ENCODE results near the gene GABBR1. TPM values are rescaled to one million over a fixed set of nuclear protein-coding genes. Genes with fewer than 3 reads are reported as not detected.
"Not testable (repeated sequence)": the region's sequence is repeated elsewhere in the genome, so short reads cannot be mapped to it uniquely, and the experiment has no call there.

GABBR1 gene
- total RNA-seq, 6 experiments from 2014 or later: 13.5 to 17.9 (median 17.4) TPM

DNA sequence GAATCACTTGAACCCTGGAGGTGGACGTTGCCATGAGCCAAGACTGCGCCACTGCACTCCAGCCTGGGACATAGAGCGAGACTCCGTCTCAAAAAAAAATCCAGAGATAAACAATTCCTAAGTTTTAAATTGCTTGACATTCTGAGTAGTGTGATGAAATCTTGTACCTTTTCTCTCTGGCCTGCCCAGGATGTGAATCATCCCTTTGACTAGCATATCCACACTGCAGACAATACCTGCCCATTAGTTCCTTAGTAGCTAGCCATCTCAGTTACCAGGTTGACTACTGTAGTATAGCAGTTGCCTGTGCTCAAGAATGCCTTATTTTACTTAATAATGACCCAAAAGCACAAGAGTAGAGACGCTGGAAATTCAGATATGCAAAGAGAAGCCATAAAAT lies 45.1 kb upstream of the GABBR1 start:
- Mint-ChIP-seq H3K36me3 (ENCODE audit: low read depth) (no peaks in the 10 kb centered on the region), H3K27me3 (ENCODE audit: insufficient read depth) (peaks cover 7% of the 10 kb centered on the region), H3K27ac (no peak overlapping the region), H3K4me1 (ENCODE audit: low read depth) (peaks cover 9% of the 10 kb centered on the region; the same call in 1 of the 2 replicates), H3K4me3 (no peak overlapping the region), H3K9me3 (no peaks in the 10 kb centered on the region)
- no peak for TF ChIP-seq CTCF (IDR thresholded peaks at IDR 0.05)
- no peak for DNase-seq

DNA sequence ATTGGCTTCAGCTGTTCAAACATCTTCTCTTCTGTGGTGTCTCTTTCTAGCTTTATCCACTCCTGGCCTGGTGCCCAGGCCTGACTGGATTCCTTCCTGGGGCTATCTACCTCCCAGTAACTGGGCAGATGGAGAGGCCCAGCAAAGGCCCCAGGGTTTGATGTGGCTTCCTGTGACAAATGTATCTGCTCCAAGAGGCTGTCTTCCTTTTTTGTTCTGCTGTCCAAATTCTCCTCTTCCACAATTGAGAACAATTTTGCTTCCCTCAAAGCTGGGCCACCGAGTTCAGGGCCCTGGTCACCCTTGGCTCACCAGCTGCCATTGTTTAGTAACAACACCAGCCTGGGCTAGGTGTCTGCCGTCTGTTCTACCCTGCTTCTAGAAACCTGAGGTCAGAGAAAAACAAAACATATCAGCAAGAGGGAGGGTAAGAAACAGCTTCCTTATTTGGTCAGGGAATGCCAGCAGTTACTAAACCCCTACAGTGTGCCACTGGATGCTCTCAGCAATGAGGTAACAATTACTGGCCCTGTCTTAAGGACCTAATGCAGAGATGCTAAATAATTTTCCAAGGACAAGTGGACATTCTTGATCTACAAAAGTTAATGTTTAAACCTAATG lies 44.1 kb upstream of the GABBR1 start:
- H3K9me3 Mint-ChIP-seq: no peaks in the 10 kb centered on the region
- no peak for TF ChIP-seq CTCF (IDR thresholded peaks at IDR 0.05)
- H3K27ac Mint-ChIP-seq: no peak overlapping the region
- H3K4me3 Mint-ChIP-seq: no peak overlapping the region
- H3K4me1 Mint-ChIP-seq (ENCODE audit: low read depth): peaks cover 9% of the 10 kb centered on the region; the same call in 1 of the 2 replicates
- peaks cover 7% of the 10 kb centered on the region for H3K27me3 Mint-ChIP-seq (ENCODE audit: insufficient read depth)
- H3K36me3 Mint-ChIP-seq (ENCODE audit: low read depth): no peaks in the 10 kb centered on the region
- peak; percentile 23 for DNase-seq

DNA sequence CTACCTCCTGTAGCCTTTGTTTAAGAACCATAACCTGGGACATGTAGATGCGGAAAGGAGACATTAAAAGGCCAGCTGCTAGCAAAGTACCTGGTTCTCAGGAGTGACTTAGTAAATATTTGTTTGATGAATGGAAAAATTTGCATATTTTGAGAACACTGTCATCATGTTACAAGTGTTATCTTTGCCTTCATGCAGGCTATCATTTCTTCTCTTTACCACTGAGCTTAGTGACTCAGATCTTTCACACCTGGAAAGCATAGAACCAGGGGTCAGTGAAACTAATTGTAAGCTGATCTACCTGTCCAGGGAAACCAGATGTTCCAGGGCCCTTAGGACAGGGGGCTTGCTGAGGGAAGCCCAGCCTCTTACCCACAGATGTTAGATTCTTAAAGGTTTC lies 42.6 kb upstream of the GABBR1 start:
- Mint-ChIP-seq H3K36me3 (ENCODE audit: low read depth) (no peaks in the 10 kb centered on the region), H3K4me3 (no peak overlapping the region), H3K27ac (no peak overlapping the region), H3K4me1 (ENCODE audit: low read depth) (peaks cover 9% of the 10 kb centered on the region; the same call in 1 of the 2 replicates), H3K27me3 (ENCODE audit: insufficient read depth) (peaks cover 7% of the 10 kb centered on the region), H3K9me3 (no peaks in the 10 kb centered on the region)
- no peak for DNase-seq
- TF ChIP-seq CTCF (IDR thresholded peaks at IDR 0.05): no peak

- H3K27ac Mint-ChIP-seq: no peak overlapping the region
- H3K36me3 Mint-ChIP-seq (ENCODE audit: low read depth): no peaks in the 10 kb centered on the region
- DNase-seq: no peak
- no peak for TF ChIP-seq CTCF (IDR thresholded peaks at IDR 0.05)
- no peak overlapping the region for H3K4me3 Mint-ChIP-seq
- H3K4me1 Mint-ChIP-seq (ENCODE audit: low read depth): peaks cover 9% of the 10 kb centered on the region; the same call in 1 of the 2 replicates
- H3K9me3 Mint-ChIP-seq: no peaks in the 10 kb centered on the region
- peaks cover 8% of the 10 kb centered on the region for H3K27me3 Mint-ChIP-seq (ENCODE audit: insufficient read depth)
Observed at GRCh38 chr6:29674008-29674407, 41.0 kb upstream of the GABBR1 start.

DNA sequence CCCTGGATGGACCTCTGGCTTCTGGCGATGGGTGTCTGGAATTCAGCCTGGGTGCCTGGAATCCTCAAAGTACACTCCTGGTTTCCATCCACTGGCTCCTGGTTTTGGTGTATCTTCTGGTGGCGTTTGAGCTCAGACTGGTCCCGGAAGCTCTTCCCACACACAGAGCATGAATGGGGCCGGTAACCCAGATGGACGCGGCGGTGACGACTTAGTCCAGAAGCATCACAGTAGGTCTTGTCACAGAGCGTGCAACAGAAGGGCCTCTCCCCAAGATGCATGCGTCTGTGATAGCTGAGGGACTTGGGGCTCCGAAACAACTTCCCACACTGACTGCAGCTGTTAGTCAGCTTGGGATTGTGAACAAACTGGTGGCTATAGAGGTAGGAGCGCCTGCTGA lies 40.2 kb upstream of the GABBR1 start:
- no peaks in the 10 kb centered on the region for H3K9me3 Mint-ChIP-seq
- peaks cover 8% of the 10 kb centered on the region for H3K27me3 Mint-ChIP-seq (ENCODE audit: insufficient read depth)
- H3K36me3 Mint-ChIP-seq (ENCODE audit: low read depth): no peaks in the 10 kb centered on the region
- DNase-seq: no peak
- TF ChIP-seq CTCF (IDR thresholded peaks at IDR 0.05): no peak
- H3K4me3 Mint-ChIP-seq: no peak overlapping the region
- no peak overlapping the region for H3K27ac Mint-ChIP-seq
- H3K4me1 Mint-ChIP-seq (ENCODE audit: low read depth): peaks cover 9% of the 10 kb centered on the region; the same call in 1 of the 2 replicates

- H3K27me3 Mint-ChIP-seq (ENCODE audit: insufficient read depth); H3K4me3 Mint-ChIP-seq; H3K9me3 Mint-ChIP-seq; H3K36me3 Mint-ChIP-seq (ENCODE audit: low read depth); DNase-seq; H3K27ac Mint-ChIP-seq; H3K4me1 Mint-ChIP-seq (ENCODE audit: low read depth): not testable (repeated sequence)
Observed at GRCh38 chr6:29672116-29672515, 39.1 kb upstream of the GABBR1 start.

All from HFFc6 (cell line).